Hematopoietic multipotent progenitor cell treated with erythropoietin and hydrocortisone succinate and interleukin-3 and kit ligand, for 6 days (in vitro differentiated cells): ENCODE measurements around the gene CYP17A1.

Experiments
- DNase-seq: peaks from one replicate; pipeline ENCODE4 v3.0.0-alpha.2; 2015

The CYP17A1 gene

GRCh38 chr10:102802920-102803534 lies 34.2 kb downstream of the CYP17A1 start:
- DNase-seq = no peak

GRCh38 chr10:102801978-102802377 lies 35.2 kb downstream of the CYP17A1 start:
- DNase-seq = no peak

- no peak for DNase-seq
Measured at GRCh38 chr10:102801496-102801895, 35.7 kb downstream of the CYP17A1 start.

GRCh38 chr10:102800611-102801335 lies 36.4 kb downstream of the CYP17A1 start:
- DNase-seq = no peak

GRCh38 chr10:102799691-102800471 lies 37.3 kb downstream of the CYP17A1 start:
- DNase-seq = no peak

DNA sequence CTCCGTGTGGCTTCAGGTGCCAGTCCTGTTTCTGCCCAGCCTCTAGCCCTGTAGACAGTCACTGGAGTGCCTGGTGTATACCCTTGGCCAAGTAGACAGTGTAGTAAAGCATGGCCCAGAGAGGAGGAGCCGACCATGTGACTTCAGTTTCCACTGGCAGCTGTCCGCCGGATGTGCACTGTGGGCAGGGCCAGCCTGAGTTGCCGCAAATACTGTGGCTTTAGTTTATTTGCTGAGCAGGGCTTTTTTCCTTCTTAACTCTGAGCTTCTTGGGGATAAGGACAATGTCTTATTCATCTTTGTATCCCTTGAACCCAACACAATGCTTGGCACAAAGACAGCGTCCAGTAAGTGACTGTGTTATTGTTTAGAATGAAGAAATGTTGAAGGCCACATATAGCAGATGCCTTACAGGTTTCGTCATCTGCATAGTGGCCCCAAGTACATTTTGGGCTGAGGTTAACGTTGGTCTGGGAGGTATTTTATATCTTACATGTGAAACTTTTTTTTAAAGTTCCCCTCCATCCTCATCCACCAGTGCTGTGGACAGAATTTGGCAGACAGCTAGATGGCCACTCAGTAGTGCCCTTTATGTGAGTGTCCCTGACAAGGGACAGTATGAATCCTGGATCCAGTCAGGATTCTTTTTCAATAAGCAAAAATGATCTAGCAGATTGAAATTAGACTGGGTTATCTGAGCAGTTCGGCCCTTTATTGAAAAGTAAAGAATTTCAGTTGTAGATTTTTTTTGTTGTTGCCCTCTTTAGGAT lies 40.6 kb downstream of the CYP17A1 start:
- peak; percentile 93 for DNase-seq

GRCh38 chr10:102795453-102796406 lies 41.5 kb downstream of the CYP17A1 start:
- DNase-seq = no peak

DNA sequence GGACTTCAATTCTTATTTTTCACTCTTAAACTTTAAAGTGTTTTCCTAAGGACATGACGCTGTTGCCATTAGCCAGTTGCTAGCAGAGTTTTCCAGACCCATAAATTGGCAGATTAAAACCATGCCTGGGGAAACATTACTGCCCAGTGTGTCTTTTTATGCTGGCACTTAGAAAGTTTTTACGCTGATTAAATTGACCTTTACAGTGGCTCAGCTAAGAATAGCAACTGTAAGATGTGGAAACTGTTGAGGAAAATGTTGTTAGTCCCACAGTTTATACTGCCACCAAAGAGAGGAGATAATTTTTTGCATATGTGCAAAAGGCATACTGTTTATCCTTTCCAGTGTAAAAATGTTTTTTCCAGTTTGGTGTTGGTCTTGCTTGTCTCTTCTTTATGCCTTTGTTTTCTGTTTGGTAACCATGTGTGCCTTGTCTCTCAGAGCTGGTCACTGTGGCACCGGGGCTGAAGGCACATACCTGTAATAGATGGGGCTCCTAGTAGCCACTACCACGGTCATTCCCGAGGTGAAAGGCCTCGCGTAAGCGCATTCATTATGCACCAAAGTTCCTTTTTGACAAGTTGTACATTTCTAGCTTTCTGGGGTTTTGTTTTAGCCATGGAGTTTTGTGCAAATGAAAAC lies 45.3 kb downstream of the CYP17A1 start:
- DNase-seq = no peak

- peak; percentile 41 for DNase-seq
Measured at GRCh38 chr10:102785818-102786217, 51.4 kb downstream of the CYP17A1 start.

- no peak for DNase-seq
Measured at GRCh38 chr10:102783568-102783967, 53.6 kb downstream of the CYP17A1 start.

DNA sequence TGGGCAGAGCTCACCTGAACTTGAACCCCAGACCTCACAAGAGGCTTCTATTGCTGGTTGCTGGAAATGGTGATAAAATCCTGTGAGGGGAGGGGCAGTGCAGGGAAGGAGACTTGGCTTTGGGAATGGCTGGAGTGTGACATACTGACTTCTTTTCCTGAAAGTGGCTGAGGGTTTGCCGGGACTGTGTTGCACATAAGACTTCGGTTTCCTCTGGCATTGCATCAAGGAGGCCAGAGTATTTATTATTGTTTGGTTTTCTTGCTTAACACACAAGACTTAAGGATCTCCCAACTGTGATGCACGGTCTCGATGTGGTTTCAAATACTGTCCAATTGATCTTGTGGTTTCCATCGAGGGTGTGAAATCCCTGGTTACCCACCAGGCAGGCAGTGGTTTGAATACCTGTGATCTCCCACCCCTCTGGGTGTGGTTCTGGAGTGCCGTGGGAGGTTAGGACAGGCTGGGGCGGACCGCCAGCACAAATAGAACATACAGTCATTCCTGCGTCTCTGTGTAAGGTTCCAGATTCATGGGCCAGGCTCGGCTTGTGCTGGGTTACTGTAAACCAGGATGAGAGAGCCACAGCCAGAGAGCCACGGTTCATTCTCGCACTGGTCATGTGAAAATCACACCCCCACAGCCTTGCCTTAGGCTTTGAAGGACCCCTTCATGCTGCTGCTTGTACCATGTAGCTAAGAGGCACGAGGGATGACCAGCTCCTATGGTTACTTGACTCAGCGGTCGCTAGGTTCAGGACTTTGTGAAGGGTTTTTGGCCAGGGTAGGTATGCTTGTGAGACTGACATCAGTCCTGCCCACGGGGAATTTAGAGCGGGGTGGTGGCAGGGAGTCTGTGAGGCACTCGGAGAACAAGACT lies 54.3 kb downstream of the CYP17A1 start:
- DNase-seq = no peak

DNA sequence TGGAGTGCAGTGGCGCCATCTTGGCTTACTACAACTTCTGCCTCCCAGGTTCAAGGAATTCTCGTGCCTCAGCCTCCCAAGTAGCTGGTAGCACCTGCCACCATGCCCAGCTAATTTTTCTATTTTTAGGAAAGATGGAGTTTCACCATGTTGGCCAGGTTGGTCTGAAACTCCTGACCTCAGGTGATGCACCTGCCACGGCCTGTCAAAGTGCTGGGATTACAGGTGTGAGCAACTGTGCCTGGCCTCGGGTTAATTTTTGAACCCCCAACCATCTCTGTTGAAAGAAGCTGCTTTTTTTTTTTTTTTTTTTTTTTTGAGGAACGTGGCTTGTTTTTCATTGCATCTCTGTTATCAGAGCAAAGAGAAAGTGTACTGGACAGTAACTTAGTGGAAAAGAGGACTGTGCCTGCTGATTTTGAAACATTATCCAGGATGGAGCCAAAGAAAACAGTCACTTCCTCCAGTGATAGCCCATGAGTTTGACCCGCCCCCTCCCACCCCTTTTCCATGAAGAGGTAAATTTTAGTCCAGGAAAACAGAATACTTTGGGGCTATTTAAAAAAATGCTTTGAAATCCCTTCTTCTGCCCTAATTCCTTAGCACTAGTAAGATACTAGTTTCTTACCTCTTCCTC lies 55.2 kb downstream of the CYP17A1 start:
- DNase-seq = no peak

GRCh38 chr10:102781090-102781920 lies 55.9 kb downstream of the CYP17A1 start:
- peak; percentile 95 for DNase-seq
